ENCODE measurements around the gene TRIM50.
"Not testable (repeated sequence)": the region's sequence is repeated elsewhere in the genome, so short reads cannot be mapped to it uniquely, and the experiment has no call there.

Gene TRIM50

GRCh38 chr7:73340514-73340913, 12.6 kb upstream of the TRIM50 start:
- Histone ChIP-seq H3K4me3 (no peak overlapping the region), H3K9me3 (no peaks in the 10 kb centered on the region), H3K36me3 (replicated peaks) (no peaks in the 10 kb centered on the region), H3K4me1 (no peaks in the 10 kb centered on the region), H3K27me3 (ENCODE audit: low read depth) (no peaks in the 10 kb centered on the region)
- no peak for DNase-seq (ENCODE audit: low spot score in 2 of 2)
- in situ Hi-C loops (cut with MboI; ENCODE audit: low sequenced_read_pairs), result no loop called here

GRCh38 chr7:73338321-73338720, 10.4 kb upstream of the TRIM50 start:
- no peak overlapping the region for H3K4me3 ChIP-seq
- no peaks in the 10 kb centered on the region for H3K36me3 ChIP-seq (replicated peaks)
- H3K4me1 ChIP-seq, result no peaks in the 10 kb centered on the region
- H3K27me3 ChIP-seq (ENCODE audit: low read depth), result no peaks in the 10 kb centered on the region
- H3K9me3 ChIP-seq, result no peaks in the 10 kb centered on the region
- in situ Hi-C loops (cut with MboI; ENCODE audit: low sequenced_read_pairs), result loop anchor here (10.0 kb wide), 1 partner anchor 396 kb away; the partner anchor contains the start of gene ABHD11
- no peak for DNase-seq (ENCODE audit: low spot score in 2 of 2)

GRCh38 chr7:73332447-73332846, 4.6 kb upstream of the TRIM50 start:
- no peaks in the 10 kb centered on the region for H3K27me3 ChIP-seq (ENCODE audit: low read depth)
- H3K36me3 ChIP-seq (replicated peaks), result no peaks in the 10 kb centered on the region
- in situ Hi-C loops (cut with MboI; ENCODE audit: low sequenced_read_pairs), result loop anchor here (10.0 kb wide), 1 partner anchor 402 kb away; the partner anchor contains the start of gene ABHD11
- H3K4me1 ChIP-seq, result no peaks in the 10 kb centered on the region
- DNase-seq (ENCODE audit: low spot score in 2 of 2), result no peak
- no peaks in the 10 kb centered on the region for H3K9me3 ChIP-seq
- no peak overlapping the region for H3K4me3 ChIP-seq

- no peaks in the 10 kb centered on the region for H3K36me3 ChIP-seq (replicated peaks)
- no peak for DNase-seq (ENCODE audit: low spot score in 2 of 2)
- H3K4me1 ChIP-seq, result no peaks in the 10 kb centered on the region
- H3K4me3 ChIP-seq, result no peak overlapping the region
- in situ Hi-C loops (cut with MboI; ENCODE audit: low sequenced_read_pairs), result loop anchor here (10.0 kb wide), 1 partner anchor 404 kb away; the partner anchor contains the start of gene ABHD11
- no peaks in the 10 kb centered on the region for H3K9me3 ChIP-seq
- no peaks in the 10 kb centered on the region for H3K27me3 ChIP-seq (ENCODE audit: low read depth)
Observed at GRCh38 chr7:73330772-73331171, 2.9 kb upstream of the TRIM50 start.

- no peaks in the 10 kb centered on the region for H3K9me3 ChIP-seq
- in situ Hi-C loops (cut with MboI; ENCODE audit: low sequenced_read_pairs), result loop anchor here (10.0 kb wide), 1 partner anchor 405 kb away; the partner anchor contains the start of gene ABHD11
- no peaks in the 10 kb centered on the region for H3K27me3 ChIP-seq (ENCODE audit: low read depth)
- H3K4me3 ChIP-seq, result no peak overlapping the region
- no peaks in the 10 kb centered on the region for H3K4me1 ChIP-seq
- no peaks in the 10 kb centered on the region for H3K36me3 ChIP-seq (replicated peaks)
- DNase-seq (ENCODE audit: low spot score in 2 of 2), result no peak
Observed at GRCh38 chr7:73329861-73330581, 2.1 kb upstream of the TRIM50 start.

GRCh38 chr7:73328696-73329095, 814 bp upstream of the TRIM50 start:
- no peak overlapping the region for H3K4me3 ChIP-seq
- no peaks in the 10 kb centered on the region for H3K36me3 ChIP-seq (replicated peaks)
- in situ Hi-C loops (cut with MboI; ENCODE audit: low sequenced_read_pairs), result no loop called here
- no peaks in the 10 kb centered on the region for H3K9me3 ChIP-seq
- peaks cover 4% of the 10 kb centered on the region; the same call in 1 of the 2 replicates for H3K4me1 ChIP-seq
- DNase-seq (ENCODE audit: low spot score in 2 of 2), result no peak
- no peaks in the 10 kb centered on the region for H3K27me3 ChIP-seq (ENCODE audit: low read depth)

GRCh38 chr7:73327449-73327848, 433 bp downstream of the TRIM50 start:
- H3K9me3 ChIP-seq; H3K4me3 ChIP-seq; H3K36me3 ChIP-seq (replicated peaks); H3K27me3 ChIP-seq (ENCODE audit: low read depth); H3K4me1 ChIP-seq; DNase-seq (ENCODE audit: low spot score in 2 of 2); in situ Hi-C loops (cut with MboI; ENCODE audit: low sequenced_read_pairs): not testable (repeated sequence)

GRCh38 chr7:73325424-73325823, 2.5 kb downstream of the TRIM50 start:
- H3K36me3 ChIP-seq (replicated peaks); H3K4me3 ChIP-seq; DNase-seq (ENCODE audit: low spot score in 2 of 2); H3K4me1 ChIP-seq; H3K27me3 ChIP-seq (ENCODE audit: low read depth); in situ Hi-C loops (cut with MboI; ENCODE audit: low sequenced_read_pairs); H3K9me3 ChIP-seq: not testable (repeated sequence)

GRCh38 chr7:73324081-73324845, 3.6 kb downstream of the TRIM50 start:
- H3K27me3 ChIP-seq (ENCODE audit: low read depth); H3K9me3 ChIP-seq; H3K36me3 ChIP-seq (replicated peaks); H3K4me1 ChIP-seq; in situ Hi-C loops (cut with MboI; ENCODE audit: low sequenced_read_pairs); H3K4me3 ChIP-seq: not testable (repeated sequence)
- peak; percentile 66 to 79 for DNase-seq (ENCODE audit: low spot score in 2 of 2)

GRCh38 chr7:73323434-73324080, 4.3 kb downstream of the TRIM50 start:
- H3K4me1 ChIP-seq; DNase-seq (ENCODE audit: low spot score in 2 of 2); H3K36me3 ChIP-seq (replicated peaks); H3K27me3 ChIP-seq (ENCODE audit: low read depth); H3K4me3 ChIP-seq; in situ Hi-C loops (cut with MboI; ENCODE audit: low sequenced_read_pairs); H3K9me3 ChIP-seq: not testable (repeated sequence)

- H3K4me3 ChIP-seq; DNase-seq (ENCODE audit: low spot score in 2 of 2); H3K36me3 ChIP-seq (replicated peaks); H3K4me1 ChIP-seq; H3K9me3 ChIP-seq; H3K27me3 ChIP-seq (ENCODE audit: low read depth); in situ Hi-C loops (cut with MboI; ENCODE audit: low sequenced_read_pairs): not testable (repeated sequence)
Observed at GRCh38 chr7:73320009-73320408, 7.9 kb downstream of the TRIM50 start.

- DNase-seq (ENCODE audit: low spot score in 2 of 2); H3K36me3 ChIP-seq (replicated peaks): not testable (repeated sequence)
Observed at GRCh38 chr7:73319541-73319940, 8.3 kb downstream of the TRIM50 start.

GRCh38 chr7:73318656-73319204, 9.2 kb downstream of the TRIM50 start:
- H3K36me3 ChIP-seq (replicated peaks); H3K4me3 ChIP-seq; H3K27me3 ChIP-seq (ENCODE audit: low read depth); H3K4me1 ChIP-seq; DNase-seq (ENCODE audit: low spot score in 2 of 2); in situ Hi-C loops (cut with MboI; ENCODE audit: low sequenced_read_pairs); H3K9me3 ChIP-seq: not testable (repeated sequence)

More at GRCh38 chr7:73319541-73319940, 8.3 kb downstream of the TRIM50 start:
- in situ Hi-C loops (cut with MboI; ENCODE audit: low sequenced_read_pairs); H3K4me1 ChIP-seq; H3K9me3 ChIP-seq; H3K27me3 ChIP-seq (ENCODE audit: low read depth); H3K4me3 ChIP-seq: not testable (repeated sequence)
